HepG2 (cell line): ENCODE measurements around the gene HS3ST5. TPM values are rescaled to one million over a fixed set of nuclear protein-coding genes. Genes with fewer than 3 reads are reported as not detected.

Source experiments
- LCORL ChIP-seq, 2 experiments: fragments of 450-650 bp in 1 of 2; sonication (generic) in 1 of 2; formaldehyde crosslinking in 1 of 2; IDR thresholded peaks; 2 replicates each; pipeline versions ENCODE4 v1.5.0 to v1.6.1; 2017 to 2020; ENCODE audit warnings: antibody characterized with exemption in 1 of 2, missing genetic modification reagents in 1 of 2
- MAFF ChIP-seq: IDR thresholded peaks from 2 replicates; pipeline ENCODE4 v1.6.1; 2011; ENCODE audit warnings: low read depth, low read length, improper control_type of control experiment
- ZKSCAN5 ChIP-seq: sonication (generic); formaldehyde crosslinking; IDR thresholded peaks from 2 replicates; pipeline ENCODE4 v1.5.1; 2020; ENCODE audit warnings: mild to moderate bottlenecking, missing genetic modification reagents
- ZNF180 ChIP-seq: sonication (generic); formaldehyde crosslinking; IDR thresholded peaks from 2 replicates; pipeline ENCODE4 v1.4.0; 2020; ENCODE audit warnings: low read depth, missing genetic modification reagents, borderline replicate concordance
- ZNF564 ChIP-seq: sonication (generic); formaldehyde crosslinking; IDR thresholded peaks from 2 replicates; pipeline ENCODE4 v1.8.1; 2023; ENCODE audit warnings: mild to moderate bottlenecking, missing genetic modification reagents
- ZNF777 ChIP-seq: sonication (generic); formaldehyde crosslinking; IDR thresholded peaks from 2 replicates; pipeline ENCODE4 v1.4.0; 2020; ENCODE audit warnings: missing genetic modification reagents
- ZSCAN22 ChIP-seq: sonication (generic); formaldehyde crosslinking; IDR thresholded peaks from 2 replicates; pipeline ENCODE4 v1.4.0; 2020; ENCODE audit warnings: mild to moderate bottlenecking, missing genetic modification reagents
- ZUFSP ChIP-seq: sonication (generic); formaldehyde crosslinking; IDR thresholded peaks from 2 replicates; pipeline ENCODE4 v1.9.0; 2021; ENCODE audit warnings: missing genetic modification reagents, mild to moderate bottlenecking, borderline replicate concordance
- polyA plus RNA-seq, 8 experiments: library from polyadenylated mRNA; depleted of rRNA in 3 of 8; stranded (reverse) in 7 of 8; unstranded in 1 of 8; fragments of >200 nt; fragmentation: Illumina TruSeq in 4 of 8; extraction: Trizol in 4 of 8; gene quantifications; 2 replicates each; pipeline versions ENCODE4 v1.2.1 to v1.2.3, GENCODE V29; 2011 to 2016; ENCODE audit warnings: low read depth in 4 of 8, missing spikeins in 1 of 8, mixed read lengths in 1 of 8; ENCODE audit not compliant: insufficient read depth in 1 of 8
- total RNA-seq, 5 experiments: library from RNA; depleted of rRNA; stranded (reverse); fragments of >200 nt; fragmentation: Illumina TruSeq; extraction: Trizol; gene quantifications; 2 replicates each; pipeline ENCODE4 v1.2.3, GENCODE V29; 2016; ENCODE audit warnings: low read depth in 1 of 5
- TF ChIP-seq, protein P1 (sequence below): sonication (generic); formaldehyde crosslinking; IDR thresholded peaks from 2 replicates; pipeline ENCODE4 v1.4.0; 2020; ENCODE audit warnings: missing genetic modification reagents
- TF ChIP-seq, protein P2 (sequence below): IDR thresholded peaks from 2 replicates; pipeline ENCODE4 v1.6.1; 2016; ENCODE audit warnings: missing compliant biosample characterization, missing genetic modification reagents, borderline replicate concordance
- TF ChIP-seq, protein P3 (sequence below): sonication (generic); formaldehyde crosslinking; IDR thresholded peaks from 2 replicates; pipeline ENCODE4 v1.5.0; 2020; ENCODE audit warnings: missing genetic modification reagents
- TF ChIP-seq, protein P4 (sequence below): sonication (generic); formaldehyde crosslinking; IDR thresholded peaks from 2 replicates; pipeline ENCODE4 v1.9.0; 2022; ENCODE audit warnings: missing genetic modification reagents, mild to moderate bottlenecking, borderline replicate concordance

HS3ST5 gene
- total and polyA plus RNA-seq, 2 of the 13 experiments (the other 11 are each of a cell fraction or from before 2014, with no cell fraction given): 1.1 to 1.6 TPM

GRCh38 chr6:114342086-114342825 is 567 bp downstream of the HS3ST5 start (continued):
- TF ChIP-seq, protein P1, sequence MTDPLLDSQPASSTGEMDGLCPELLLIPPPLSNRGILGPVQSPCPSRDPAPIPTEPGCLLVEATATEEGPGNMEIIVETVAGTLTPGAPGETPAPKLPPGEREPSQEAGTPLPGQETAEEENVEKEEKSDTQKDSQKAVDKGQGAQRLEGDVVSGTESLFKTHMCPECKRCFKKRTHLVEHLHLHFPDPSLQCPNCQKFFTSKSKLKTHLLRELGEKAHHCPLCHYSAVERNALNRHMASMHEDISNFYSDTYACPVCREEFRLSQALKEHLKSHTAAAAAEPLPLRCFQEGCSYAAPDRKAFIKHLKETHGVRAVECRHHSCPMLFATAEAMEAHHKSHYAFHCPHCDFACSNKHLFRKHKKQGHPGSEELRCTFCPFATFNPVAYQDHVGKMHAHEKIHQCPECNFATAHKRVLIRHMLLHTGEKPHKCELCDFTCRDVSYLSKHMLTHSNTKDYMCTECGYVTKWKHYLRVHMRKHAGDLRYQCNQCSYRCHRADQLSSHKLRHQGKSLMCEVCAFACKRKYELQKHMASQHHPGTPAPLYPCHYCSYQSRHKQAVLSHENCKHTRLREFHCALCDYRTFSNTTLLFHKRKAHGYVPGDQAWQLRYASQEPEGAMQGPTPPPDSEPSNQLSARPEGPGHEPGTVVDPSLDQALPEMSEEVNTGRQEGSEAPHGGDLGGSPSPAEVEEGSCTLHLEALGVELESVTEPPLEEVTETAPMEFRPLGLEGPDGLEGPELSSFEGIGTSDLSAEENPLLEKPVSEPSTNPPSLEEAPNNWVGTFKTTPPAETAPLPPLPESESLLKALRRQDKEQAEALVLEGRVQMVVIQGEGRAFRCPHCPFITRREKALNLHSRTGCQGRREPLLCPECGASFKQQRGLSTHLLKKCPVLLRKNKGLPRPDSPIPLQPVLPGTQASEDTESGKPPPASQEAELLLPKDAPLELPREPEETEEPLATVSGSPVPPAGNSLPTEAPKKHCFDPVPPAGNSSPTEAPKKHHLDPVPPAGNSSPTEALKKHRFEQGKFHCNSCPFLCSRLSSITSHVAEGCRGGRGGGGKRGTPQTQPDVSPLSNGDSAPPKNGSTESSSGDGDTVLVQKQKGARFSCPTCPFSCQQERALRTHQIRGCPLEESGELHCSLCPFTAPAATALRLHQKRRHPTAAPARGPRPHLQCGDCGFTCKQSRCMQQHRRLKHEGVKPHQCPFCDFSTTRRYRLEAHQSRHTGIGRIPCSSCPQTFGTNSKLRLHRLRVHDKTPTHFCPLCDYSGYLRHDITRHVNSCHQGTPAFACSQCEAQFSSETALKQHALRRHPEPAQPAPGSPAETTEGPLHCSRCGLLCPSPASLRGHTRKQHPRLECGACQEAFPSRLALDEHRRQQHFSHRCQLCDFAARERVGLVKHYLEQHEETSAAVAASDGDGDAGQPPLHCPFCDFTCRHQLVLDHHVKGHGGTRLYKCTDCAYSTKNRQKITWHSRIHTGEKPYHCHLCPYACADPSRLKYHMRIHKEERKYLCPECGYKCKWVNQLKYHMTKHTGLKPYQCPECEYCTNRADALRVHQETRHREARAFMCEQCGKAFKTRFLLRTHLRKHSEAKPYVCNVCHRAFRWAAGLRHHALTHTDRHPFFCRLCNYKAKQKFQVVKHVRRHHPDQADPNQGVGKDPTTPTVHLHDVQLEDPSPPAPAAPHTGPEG (CRISPR knock-in tag): peak; percentile 78; the same call in 1 of the 2 replicates
- no peak for TF ChIP-seq ZUFSP
- TF ChIP-seq, protein P2, sequence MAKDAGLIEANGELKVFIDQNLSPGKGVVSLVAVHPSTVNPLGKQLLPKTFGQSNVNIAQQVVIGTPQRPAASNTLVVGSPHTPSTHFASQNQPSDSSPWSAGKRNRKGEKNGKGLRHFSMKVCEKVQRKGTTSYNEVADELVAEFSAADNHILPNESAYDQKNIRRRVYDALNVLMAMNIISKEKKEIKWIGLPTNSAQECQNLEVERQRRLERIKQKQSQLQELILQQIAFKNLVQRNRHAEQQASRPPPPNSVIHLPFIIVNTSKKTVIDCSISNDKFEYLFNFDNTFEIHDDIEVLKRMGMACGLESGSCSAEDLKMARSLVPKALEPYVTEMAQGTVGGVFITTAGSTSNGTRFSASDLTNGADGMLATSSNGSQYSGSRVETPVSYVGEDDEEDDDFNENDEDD: no peak
- TF ChIP-seq, protein P3, sequence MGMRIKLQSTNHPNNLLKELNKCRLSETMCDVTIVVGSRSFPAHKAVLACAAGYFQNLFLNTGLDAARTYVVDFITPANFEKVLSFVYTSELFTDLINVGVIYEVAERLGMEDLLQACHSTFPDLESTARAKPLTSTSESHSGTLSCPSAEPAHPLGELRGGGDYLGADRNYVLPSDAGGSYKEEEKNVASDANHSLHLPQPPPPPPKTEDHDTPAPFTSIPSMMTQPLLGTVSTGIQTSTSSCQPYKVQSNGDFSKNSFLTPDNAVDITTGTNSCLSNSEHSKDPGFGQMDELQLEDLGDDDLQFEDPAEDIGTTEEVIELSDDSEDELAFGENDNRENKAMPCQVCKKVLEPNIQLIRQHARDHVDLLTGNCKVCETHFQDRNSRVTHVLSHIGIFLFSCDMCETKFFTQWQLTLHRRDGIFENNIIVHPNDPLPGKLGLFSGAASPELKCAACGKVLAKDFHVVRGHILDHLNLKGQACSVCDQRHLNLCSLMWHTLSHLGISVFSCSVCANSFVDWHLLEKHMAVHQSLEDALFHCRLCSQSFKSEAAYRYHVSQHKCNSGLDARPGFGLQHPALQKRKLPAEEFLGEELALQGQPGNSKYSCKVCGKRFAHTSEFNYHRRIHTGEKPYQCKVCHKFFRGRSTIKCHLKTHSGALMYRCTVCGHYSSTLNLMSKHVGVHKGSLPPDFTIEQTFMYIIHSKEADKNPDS: no peak
- no peak for TF ChIP-seq MAFF
- peak; percentile 49 for TF ChIP-seq ZNF777
- TF ChIP-seq ZKSCAN5: no peak
- peak; percentile 95 for TF ChIP-seq ZNF564
- TF ChIP-seq LCORL (IDR thresholded peaks at IDR 0.05): no peak
- no peak for TF ChIP-seq LCORL (CRISPR knock-in tag; IDR thresholded peaks at IDR 0.05)
- TF ChIP-seq, protein P4, sequence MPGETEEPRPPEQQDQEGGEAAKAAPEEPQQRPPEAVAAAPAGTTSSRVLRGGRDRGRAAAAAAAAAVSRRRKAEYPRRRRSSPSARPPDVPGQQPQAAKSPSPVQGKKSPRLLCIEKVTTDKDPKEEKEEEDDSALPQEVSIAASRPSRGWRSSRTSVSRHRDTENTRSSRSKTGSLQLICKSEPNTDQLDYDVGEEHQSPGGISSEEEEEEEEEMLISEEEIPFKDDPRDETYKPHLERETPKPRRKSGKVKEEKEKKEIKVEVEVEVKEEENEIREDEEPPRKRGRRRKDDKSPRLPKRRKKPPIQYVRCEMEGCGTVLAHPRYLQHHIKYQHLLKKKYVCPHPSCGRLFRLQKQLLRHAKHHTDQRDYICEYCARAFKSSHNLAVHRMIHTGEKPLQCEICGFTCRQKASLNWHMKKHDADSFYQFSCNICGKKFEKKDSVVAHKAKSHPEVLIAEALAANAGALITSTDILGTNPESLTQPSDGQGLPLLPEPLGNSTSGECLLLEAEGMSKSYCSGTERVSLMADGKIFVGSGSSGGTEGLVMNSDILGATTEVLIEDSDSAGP (CRISPR knock-in tag): no peak
- TF ChIP-seq ZSCAN22 (CRISPR knock-in tag): no peak
- TF ChIP-seq ZNF180: no peak
